IPS-18c (cell line): ENCODE data around the gene IRF7.

Experiments
- H3K4me3 ChIP-seq: 2 replicates; pipeline ENCODE4 v1.7.0; 2013; ENCODE audit warnings: low read depth, mild to moderate bottlenecking, low read length, moderate library complexity; ENCODE audit not compliant: insufficient read depth
- H3K9me3 ChIP-seq: one replicate; pipeline ENCODE4 v1.6.1; 2013; ENCODE audit warnings: mild to moderate bottlenecking, low read length, moderate library complexity; ENCODE audit not compliant: control insufficient read depth, insufficient read depth

Gene IRF7

DNA sequence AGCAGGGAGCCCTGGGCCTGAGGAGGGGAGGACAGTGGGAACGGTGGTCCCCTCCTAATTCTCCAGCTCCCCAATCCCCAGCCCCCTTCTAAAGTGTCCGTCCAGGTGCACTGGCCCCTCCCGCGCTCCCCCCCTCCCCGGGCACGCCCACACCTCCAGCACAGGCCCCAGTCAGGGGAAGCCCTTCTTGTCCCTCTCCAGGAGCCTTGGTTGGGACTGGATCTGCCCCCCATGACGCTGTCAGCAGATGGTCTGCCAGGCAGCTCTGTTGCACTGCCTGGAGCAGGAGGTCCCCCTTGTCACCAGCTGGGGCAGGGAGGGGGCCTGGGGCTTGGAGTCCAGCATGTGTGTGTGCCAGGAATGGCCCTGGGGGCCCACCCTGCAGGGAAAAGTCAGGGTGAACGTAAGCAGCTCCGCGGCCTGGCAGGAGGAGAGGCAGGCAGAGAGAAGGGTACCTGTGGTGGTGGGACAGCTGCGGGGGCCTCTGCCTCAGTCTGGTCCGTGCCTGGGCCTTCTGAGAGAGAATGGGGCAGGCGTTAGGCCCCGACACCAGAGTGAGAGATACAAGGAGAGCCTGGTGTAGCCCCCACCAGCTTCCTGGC, 1.6 kb downstream of the IRF7 start:
- no peaks in the 10 kb centered on the region for H3K9me3 ChIP-seq
- no peak overlapping the region for H3K4me3 ChIP-seq

GRCh38 chr11:613369-613968, 2.3 kb downstream of the IRF7 start:
- Histone ChIP-seq H3K9me3 (no peaks in the 10 kb centered on the region), H3K4me3 (no peak overlapping the region)

DNA sequence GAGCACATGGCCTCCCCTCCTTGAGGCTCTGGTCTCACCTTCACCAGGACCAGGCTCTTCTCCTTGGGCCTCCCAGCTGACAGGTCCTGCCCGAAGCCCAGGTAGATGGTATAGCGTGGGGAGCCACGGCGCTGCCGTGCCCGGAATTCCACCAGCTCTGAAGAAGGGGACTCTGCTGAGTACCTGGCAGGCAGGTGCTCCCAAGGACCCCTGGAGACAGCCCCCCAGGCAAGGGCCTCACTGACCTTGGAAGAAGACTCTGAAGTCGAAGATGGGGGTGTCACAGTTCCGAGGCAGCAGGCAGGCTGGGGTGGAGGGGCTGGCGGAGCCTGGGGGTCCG, 2.8 kb downstream of the IRF7 start:
- no peaks in the 10 kb centered on the region for H3K9me3 ChIP-seq

GRCh38 chr11:612201-612960, 3.4 kb downstream of the IRF7 start:
- no peaks in the 10 kb centered on the region for H3K9me3 ChIP-seq
- no peak overlapping the region for H3K4me3 ChIP-seq

More for the DNA sequence above, 2.8 kb downstream of the IRF7 start:
- H3K4me3 ChIP-seq, result no peak overlapping the region

DNA sequence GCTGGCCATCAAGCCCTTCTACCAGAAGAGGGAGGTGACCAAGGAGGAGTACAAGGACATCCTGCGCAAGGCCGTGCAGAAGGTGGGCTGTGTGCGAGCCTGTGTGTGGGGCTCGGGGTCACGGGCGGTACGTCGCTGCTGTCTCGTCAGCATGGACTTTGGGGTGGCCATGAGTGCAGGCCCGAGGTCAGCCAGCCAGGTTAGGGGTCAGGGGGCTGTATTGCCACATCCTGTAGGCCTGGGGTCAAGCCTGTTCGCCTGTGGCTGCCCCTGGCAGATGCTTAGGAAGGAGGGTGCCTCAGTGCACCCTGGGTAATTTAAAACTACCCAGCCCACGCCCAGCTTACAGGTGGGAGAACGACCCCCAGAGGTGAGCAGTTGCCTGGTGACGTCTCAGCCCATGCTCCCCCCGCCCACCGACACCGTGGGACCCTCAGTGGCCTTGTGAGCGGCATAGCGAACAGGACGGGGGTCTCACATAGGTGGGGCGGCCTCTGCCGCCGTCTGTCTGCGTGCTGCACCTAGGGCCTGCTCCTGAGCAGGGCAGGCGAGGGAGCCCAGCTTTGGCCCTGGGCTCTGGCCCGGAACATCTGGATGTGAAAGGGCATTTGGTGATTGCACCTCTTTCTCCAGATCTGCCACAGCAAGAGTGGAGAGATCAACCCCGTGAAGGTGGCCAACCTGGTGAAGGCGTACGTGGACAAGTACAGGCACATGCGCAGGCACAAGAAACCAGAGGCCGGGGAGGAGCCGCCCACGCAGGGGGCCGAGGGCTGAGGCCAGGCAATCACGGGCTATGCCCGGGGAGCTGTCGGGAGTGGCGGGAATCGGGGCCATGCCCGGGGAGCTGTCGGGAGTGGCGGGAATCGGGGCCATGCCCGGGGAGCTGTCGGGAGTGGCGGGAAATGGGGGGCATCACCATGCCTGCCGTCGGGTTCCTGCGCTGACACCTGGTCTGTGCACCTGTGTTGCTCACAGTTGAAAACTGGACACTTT, 4.5 kb downstream of the IRF7 start:
- no peak overlapping the region for H3K4me3 ChIP-seq
- no peaks in the 10 kb centered on the region for H3K9me3 ChIP-seq

DNA sequence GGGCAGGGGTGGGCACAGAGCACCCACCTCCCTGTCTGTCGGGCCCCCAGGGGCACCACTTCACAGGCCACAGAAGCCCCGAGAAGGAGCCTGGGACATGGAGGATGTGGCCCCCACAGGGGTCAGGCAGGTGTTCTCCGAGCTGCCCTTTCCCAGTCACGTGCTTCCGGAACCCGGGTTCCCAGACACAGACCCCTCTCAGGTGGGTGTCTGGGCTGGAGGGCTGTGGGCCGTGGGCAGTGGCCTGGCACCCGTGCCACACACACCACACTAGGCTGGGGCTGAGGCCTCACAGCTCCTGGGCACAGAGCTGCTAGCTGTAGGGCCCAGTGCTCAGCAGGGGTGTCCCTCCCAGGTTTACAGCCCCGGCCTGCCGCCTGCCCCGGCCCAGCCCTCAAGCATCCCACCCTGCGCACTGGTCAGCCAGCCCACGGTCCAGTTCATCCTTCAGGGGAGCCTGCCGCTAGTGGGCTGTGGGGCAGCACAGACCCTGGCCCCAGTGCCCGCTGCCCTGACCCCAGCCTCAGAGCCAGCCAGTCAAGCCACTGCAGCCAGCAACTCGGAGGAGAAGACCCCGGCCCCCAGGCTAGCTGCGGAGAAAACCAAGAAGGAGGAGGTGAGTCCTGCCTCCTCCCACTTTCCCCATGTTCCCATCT, 5.5 kb downstream of the IRF7 start:
- Histone ChIP-seq H3K9me3 (no peaks in the 10 kb centered on the region), H3K4me3 (no peak overlapping the region)

GRCh38 chr11:609341-609811, 6.4 kb downstream of the IRF7 start:
- Histone ChIP-seq H3K4me3 (no peak overlapping the region), H3K9me3 (no peaks in the 10 kb centered on the region)

GRCh38 chr11:608791-609251, 6.9 kb downstream of the IRF7 start:
- Histone ChIP-seq H3K9me3 (no peaks in the 10 kb centered on the region), H3K4me3 (no peak overlapping the region)

DNA sequence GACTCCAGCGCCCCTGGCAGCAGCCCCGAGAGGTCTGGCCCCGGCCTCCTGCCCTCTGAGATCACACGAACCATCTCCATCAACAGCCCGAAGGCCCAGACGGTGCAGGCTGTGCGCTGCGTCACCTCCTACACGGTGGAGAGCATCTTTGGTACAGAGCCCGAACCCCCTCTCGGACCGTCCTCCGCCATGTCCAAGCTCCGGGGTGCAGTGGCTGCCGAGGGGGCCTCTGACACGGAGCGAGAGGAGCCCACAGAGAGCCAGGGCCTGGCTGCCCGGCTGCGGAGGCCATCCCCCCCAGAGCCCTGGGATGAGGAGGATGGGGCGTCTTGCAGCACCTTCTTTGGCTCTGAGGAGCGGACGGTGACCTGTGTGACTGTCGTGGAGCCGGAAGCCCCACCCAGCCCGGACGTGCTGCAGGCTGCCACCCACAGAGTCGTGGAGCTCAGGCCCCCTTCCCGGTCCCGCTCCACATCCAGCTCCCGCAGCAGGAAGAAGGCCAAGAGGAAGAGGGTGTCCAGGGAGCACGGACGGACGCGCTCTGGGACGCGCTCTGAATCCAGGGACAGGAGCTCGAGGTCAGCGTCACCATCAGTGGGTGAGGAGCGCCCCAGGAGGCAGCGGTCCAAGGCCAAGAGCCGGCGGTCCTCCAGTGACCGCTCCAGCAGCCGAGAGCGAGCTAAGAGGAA, 7.6 kb downstream of the IRF7 start:
- no peak overlapping the region for H3K4me3 ChIP-seq
- no peaks in the 10 kb centered on the region for H3K9me3 ChIP-seq

DNA sequence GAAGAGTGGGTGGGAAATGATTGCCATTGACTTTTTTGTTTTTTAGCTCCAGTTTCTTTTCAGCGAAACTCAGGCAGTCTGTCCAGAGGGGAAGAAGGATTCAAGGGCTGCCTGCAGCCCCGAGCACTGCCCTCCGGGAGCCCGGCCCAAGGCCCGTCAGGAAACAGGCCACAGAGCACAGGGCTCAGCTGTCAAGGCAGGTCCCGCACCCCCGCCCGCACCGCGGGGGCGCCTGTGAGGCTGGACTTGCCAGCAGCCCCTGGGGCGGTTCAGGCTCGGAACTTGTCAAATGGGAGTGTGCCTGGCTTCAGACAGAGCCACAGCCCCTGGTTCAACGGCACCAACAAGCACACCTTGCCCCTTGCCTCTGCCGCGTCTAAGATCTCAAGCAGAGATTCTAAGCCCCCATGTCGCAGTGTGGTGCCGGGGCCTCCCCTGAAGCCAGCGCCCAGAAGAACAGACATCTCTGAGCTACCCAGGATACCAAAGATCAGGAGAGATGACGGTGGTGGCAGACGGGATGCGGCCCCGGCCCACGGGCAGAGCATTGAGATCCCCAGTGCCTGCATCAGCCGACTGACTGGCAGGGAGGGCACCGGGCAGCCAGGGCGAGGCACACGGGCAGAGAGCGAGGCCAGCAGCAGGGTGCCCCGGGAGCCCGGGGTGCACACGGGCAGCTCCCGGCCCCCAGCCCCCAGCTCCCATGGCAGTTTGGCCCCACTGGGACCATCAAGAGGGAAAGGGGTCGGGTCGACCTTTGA, 8.6 kb downstream of the IRF7 start:
- H3K9me3 ChIP-seq, result no peaks in the 10 kb centered on the region
- H3K4me3 ChIP-seq, result no peak overlapping the region

GRCh38 chr11:606245-606644, 9.5 kb downstream of the IRF7 start:
- no peaks in the 10 kb centered on the region for H3K9me3 ChIP-seq

GRCh38 chr11:605286-606129, 10.2 kb downstream of the IRF7 start:
- H3K9me3 ChIP-seq, result no peaks in the 10 kb centered on the region
- H3K4me3 ChIP-seq, result no peak overlapping the region

More at GRCh38 chr11:606245-606644, 9.5 kb downstream of the IRF7 start:
- no peak overlapping the region for H3K4me3 ChIP-seq

DNA sequence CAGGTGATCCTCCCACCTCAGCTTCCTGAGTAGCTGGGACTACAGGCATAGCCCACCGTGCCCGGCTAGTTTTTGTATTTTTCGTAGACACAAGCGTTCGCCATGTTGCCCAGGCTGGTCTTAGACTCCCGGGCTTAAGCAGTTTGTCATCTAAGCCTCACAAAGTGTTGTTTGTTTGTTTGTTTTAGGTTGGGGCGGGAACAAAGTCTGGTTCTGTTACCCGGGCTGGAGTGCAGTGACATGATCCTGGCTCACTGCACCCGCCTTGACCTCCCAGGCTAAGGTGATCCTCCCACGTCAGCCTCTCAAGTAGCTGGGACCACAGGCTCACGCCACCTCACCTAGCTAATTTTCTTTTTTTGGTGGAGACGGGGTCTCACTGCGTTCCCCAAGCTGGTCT, 12.6 kb downstream of the IRF7 start:
- no peak overlapping the region for H3K4me3 ChIP-seq
- no peaks in the 10 kb centered on the region for H3K9me3 ChIP-seq

DNA sequence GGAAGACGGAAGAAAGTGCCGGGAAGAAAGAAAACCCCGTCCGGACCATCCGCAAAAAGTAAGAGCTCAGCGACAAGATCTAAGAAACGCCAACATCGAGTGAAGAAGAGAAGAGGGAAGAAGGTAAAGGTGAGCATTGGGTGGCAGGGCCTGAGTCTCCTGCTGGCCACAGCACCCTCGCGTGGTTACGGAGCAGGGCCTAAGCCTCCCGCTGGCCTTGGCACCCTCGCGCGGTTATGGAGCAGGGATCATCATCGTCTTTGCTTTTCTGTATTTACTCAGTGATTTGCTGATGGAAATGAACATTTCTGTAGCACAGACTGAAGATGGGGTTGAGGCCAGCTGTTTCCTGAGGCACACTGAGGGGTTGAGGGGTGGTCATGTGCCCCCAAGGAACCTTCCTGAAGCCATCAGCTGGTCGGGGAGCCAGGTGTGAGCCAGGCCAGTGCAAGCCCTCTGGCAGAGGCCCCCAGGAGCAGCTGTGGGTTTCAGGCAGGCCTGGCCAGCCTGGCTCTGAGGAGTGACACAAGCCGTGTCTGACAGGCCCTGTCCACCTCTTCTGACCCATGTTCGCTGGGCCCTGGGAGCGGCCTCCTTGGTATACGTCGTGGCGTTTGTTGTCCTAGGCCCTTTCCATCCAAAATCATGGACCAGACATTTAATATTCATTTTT, 14.0 kb downstream of the IRF7 start:
- no peak overlapping the region for H3K4me3 ChIP-seq
- no peaks in the 10 kb centered on the region for H3K9me3 ChIP-seq
